ENCODE results near the gene AGPAT4. TPM values are rescaled to one million over a fixed set of nuclear protein-coding genes. Genes with fewer than 3 reads are reported as not detected.

The AGPAT4 gene
- polyA plus RNA-seq, 3 donors, result 6.4 to 15.8 (median 6.9) TPM

GRCh38 chr6:161235776-161236633 is 37.9 kb downstream of the AGPAT4 start:
- peaks cover 1 to 9% (median 5%) of the 10 kb centered on the region in 7 donors for H3K9me3 Mint-ChIP-seq
- TF ChIP-seq, protein P1, sequence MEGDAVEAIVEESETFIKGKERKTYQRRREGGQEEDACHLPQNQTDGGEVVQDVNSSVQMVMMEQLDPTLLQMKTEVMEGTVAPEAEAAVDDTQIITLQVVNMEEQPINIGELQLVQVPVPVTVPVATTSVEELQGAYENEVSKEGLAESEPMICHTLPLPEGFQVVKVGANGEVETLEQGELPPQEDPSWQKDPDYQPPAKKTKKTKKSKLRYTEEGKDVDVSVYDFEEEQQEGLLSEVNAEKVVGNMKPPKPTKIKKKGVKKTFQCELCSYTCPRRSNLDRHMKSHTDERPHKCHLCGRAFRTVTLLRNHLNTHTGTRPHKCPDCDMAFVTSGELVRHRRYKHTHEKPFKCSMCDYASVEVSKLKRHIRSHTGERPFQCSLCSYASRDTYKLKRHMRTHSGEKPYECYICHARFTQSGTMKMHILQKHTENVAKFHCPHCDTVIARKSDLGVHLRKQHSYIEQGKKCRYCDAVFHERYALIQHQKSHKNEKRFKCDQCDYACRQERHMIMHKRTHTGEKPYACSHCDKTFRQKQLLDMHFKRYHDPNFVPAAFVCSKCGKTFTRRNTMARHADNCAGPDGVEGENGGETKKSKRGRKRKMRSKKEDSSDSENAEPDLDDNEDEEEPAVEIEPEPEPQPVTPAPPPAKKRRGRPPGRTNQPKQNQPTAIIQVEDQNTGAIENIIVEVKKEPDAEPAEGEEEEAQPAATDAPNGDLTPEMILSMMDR (IDR thresholded peaks at IDR 0.05), result no peak
- no peak overlapping the region for H3K4me3 Mint-ChIP-seq
- peaks cover 17% of the 10 kb centered on the region in 2 donors for H3K36me3 Mint-ChIP-seq
- Histone ChIP-seq H3K4me3 (replicated peaks in 1 of 3; ENCODE audit: low read depth in 2 of 3, low read length in 3 of 3) (no peak overlapping the region), H3K4me1 (ENCODE audit: control insufficient read depth in 1 of 2, insufficient read depth in 2 of 2, low read length in 2 of 2) (no peaks in the 10 kb centered on the region), H3K79me2 (ENCODE audit: insufficient read depth, low read length) (no peaks in the 10 kb centered on the region), H3K9ac (ENCODE audit: insufficient read depth, low read length, poor library complexity, severe bottlenecking) (no peak overlapping the region), H3K36me3 (replicated peaks in 1 of 2; ENCODE audit: control insufficient read depth in 1 of 2, insufficient read depth in 2 of 2, low read length in 2 of 2) (peaks cover 0 to 10% of the 10 kb centered on the region in 2 donors), H3K9me3 (replicated peaks in 1 of 2; ENCODE audit: control insufficient read depth in 1 of 2, insufficient read depth in 1 of 2, low read length in 2 of 2) (no peaks in the 10 kb centered on the region), H2AFZ (ENCODE audit: insufficient read depth, low read depth, low read length, poor library complexity, severe bottlenecking) (no peak overlapping the region), H3K4me2 (replicated peaks; ENCODE audit: extremely low read depth, low read length, poor library complexity, severe bottlenecking) (no peak overlapping the region), H3K27ac (ENCODE audit: low read depth in 1 of 2, low read length in 2 of 2) (no peak overlapping the region), H4K20me1 (ENCODE audit: insufficient read depth, low read length) (no peaks in the 10 kb centered on the region), H3K27me3 (ENCODE audit: control insufficient read depth in 2 of 2, insufficient read depth in 2 of 2, low read length in 2 of 2) (no peaks in the 10 kb centered on the region)
- intact Hi-C loops (cut with micrococcal nuclease), result no loop called here
- 68% methylated on average over 5 of the region's 15 CpGs for WGBS (ENCODE audit: insufficient coverage)
- no peaks in the 10 kb centered on the region for H3K27me3 Mint-ChIP-seq (ENCODE audit: low read depth in 3 of 3)
- peaks cover 14% of the 10 kb centered on the region for H3K4me1 Mint-ChIP-seq
- peak; percentile 14 to 25 (median 22) for DNase-seq
- H3K27ac Mint-ChIP-seq, result peak overlapping the region in 3 of 7 donors; percentile 24 to 84 (median 83)

DNA sequence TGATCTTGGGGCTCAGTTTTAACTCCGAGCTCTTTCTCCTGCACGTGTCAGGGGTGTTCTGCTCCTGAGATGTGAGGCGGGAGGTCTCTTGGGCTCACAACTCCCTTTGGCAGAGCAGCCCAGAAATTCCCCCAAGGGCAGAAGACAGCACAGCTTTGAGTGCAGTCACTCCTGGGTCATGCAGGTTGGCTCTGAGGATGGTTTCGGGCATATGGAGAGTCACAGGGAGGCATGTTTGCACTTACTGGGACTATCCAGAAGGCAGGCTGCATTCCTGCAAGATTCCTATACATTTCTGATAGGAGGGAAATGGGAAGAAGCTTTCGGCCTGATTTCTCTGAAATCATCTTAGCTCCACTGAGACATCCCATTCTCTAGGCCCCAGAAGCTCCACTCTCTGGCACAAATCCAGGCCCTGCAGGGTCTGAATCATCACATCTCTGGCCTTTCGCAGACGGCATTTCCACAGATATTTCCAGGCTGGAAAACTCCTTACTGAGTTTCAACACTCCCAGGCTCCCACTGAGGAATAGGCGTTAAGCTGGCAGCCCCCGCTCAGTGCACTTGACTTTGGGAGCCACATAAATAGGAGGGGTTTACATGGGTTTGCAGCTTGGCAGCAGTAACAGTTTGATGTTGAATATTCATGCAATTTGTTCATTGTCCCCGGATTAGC is 39.7 kb downstream of the AGPAT4 start:
- Histone ChIP-seq H3K79me2 (ENCODE audit: insufficient read depth, low read length) (no peaks in the 10 kb centered on the region), H2AFZ (ENCODE audit: insufficient read depth, low read depth, low read length, poor library complexity, severe bottlenecking) (no peak overlapping the region), H3K4me1 (ENCODE audit: control insufficient read depth in 1 of 2, insufficient read depth in 2 of 2, low read length in 2 of 2) (peaks cover 0 to 1% of the 10 kb centered on the region in 2 donors), H4K20me1 (ENCODE audit: insufficient read depth, low read length) (no peaks in the 10 kb centered on the region), H3K9me3 (replicated peaks in 1 of 2; ENCODE audit: control insufficient read depth in 1 of 2, insufficient read depth in 1 of 2, low read length in 2 of 2) (no peaks in the 10 kb centered on the region), H3K27ac (ENCODE audit: low read depth in 1 of 2, low read length in 2 of 2) (no peak overlapping the region), H3K36me3 (replicated peaks in 1 of 2; ENCODE audit: control insufficient read depth in 1 of 2, insufficient read depth in 2 of 2, low read length in 2 of 2) (peaks cover 0 to 15% of the 10 kb centered on the region in 2 donors), H3K9ac (ENCODE audit: insufficient read depth, low read length, poor library complexity, severe bottlenecking) (no peak overlapping the region), H3K27me3 (ENCODE audit: control insufficient read depth in 2 of 2, insufficient read depth in 2 of 2, low read length in 2 of 2) (no peaks in the 10 kb centered on the region), H3K4me2 (replicated peaks; ENCODE audit: extremely low read depth, low read length, poor library complexity, severe bottlenecking) (no peak overlapping the region), H3K4me3 (replicated peaks in 1 of 3; ENCODE audit: low read depth in 2 of 3, low read length in 3 of 3) (no peak overlapping the region)
- Mint-ChIP-seq H3K27ac (peak overlapping the region in 1 of 7 donors; percentile 30), H3K9me3 (peaks cover 0 to 9% (median 5%) of the 10 kb centered on the region in 7 donors), H3K36me3 (peaks cover 17% of the 10 kb centered on the region in 2 donors), H3K4me3 (no peak overlapping the region), H3K4me1 (peaks cover 19% of the 10 kb centered on the region), H3K27me3 (ENCODE audit: low read depth in 3 of 3) (no peaks in the 10 kb centered on the region)
- no peak for DNase-seq
- TF ChIP-seq, protein P1 (IDR thresholded peaks at IDR 0.05), result no peak
- 89% methylated on average over 6 of the region's 10 CpGs for WGBS (ENCODE audit: insufficient coverage)
- intact Hi-C loops (cut with micrococcal nuclease), result no loop called here
